Measurements from ENCODE around the gene MEDAG.

DNA sequence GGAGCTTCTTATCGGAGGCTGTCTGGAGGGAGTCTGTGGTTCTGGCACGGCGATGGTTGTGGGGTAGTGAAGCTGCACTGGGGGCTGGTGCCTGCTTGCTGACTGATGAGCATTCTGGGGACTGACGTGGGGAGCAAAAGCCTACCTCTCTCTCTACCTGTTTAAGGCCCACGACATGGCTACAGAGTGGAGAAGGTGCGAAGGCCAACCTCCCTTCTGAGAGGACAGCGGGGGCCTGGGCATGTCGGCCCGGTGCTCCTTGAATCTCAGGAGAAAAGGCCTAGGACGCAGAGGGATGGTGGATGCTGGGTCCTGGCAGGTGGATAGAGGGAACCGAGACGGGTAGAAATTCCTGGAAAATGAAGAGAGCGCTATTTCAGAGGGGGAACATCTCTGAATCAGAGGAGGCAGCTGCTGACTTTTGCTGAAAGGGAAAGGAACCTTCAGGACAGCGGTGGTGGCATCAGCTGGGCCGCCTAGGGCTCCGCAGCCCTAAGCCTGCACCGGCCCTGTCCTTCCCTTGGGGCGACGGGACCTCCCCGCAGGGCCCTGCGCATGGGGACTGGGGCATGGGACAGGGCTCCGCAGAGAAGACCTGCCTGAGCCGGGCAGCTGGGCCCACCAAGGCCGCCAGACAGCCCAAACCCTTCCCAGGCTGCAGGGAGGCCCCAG lies 35.0 kb upstream of the MEDAG start:
- TF ChIP-seq EZH2 (IDR thresholded peaks at IDR 0.05; ENCODE audit: low read length), result no peak
- TF ChIP-seq, protein P1, sequence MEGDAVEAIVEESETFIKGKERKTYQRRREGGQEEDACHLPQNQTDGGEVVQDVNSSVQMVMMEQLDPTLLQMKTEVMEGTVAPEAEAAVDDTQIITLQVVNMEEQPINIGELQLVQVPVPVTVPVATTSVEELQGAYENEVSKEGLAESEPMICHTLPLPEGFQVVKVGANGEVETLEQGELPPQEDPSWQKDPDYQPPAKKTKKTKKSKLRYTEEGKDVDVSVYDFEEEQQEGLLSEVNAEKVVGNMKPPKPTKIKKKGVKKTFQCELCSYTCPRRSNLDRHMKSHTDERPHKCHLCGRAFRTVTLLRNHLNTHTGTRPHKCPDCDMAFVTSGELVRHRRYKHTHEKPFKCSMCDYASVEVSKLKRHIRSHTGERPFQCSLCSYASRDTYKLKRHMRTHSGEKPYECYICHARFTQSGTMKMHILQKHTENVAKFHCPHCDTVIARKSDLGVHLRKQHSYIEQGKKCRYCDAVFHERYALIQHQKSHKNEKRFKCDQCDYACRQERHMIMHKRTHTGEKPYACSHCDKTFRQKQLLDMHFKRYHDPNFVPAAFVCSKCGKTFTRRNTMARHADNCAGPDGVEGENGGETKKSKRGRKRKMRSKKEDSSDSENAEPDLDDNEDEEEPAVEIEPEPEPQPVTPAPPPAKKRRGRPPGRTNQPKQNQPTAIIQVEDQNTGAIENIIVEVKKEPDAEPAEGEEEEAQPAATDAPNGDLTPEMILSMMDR (optimal IDR thresholded peaks at IDR 0.05 in 1 of 3, IDR thresholded peaks at IDR 0.05 in 1 of 3, conservative IDR thresholded peaks at IDR 0.05 in 1 of 3; ENCODE audit: extremely low read depth in 1 of 3, insufficient read depth in 2 of 3, low read length in 3 of 3), result no peak
